ENCODE measurements around the gene CITED1.

The CITED1 gene

GRCh38 chrX:72308566-72309296 lies 3.0 kb upstream of the CITED1 start:
- peak in 1 of 2 donors; percentile 30 for DNase-seq

- no peak for DNase-seq
These were observed 2.5 kb upstream of the CITED1 start for GRCh38 chrX:72308209-72308565.

- no peak for DNase-seq
These were observed 1.9 kb upstream of the CITED1 start for GRCh38 chrX:72307646-72308051.

- DNase-seq = peak; percentile 25 to 40
These were observed 1.3 kb upstream of the CITED1 start for GRCh38 chrX:72306851-72307645.

GRCh38 chrX:72306085-72306801 lies 529 bp upstream of the CITED1 start:
- no peak for DNase-seq

- no peak for DNase-seq
These were observed 837 bp downstream of the CITED1 start for GRCh38 chrX:72304877-72305276.

- no peak for DNase-seq
These were observed 3.9 kb downstream of the CITED1 start for GRCh38 chrX:72301781-72302180.

- DNase-seq = no peak
These were observed 5.7 kb downstream of the CITED1 start for GRCh38 chrX:72299891-72300630.

- no peak for DNase-seq
These were observed 7.6 kb downstream of the CITED1 start for GRCh38 chrX:72297953-72298730.

- no peak for DNase-seq
These were observed 8.7 kb downstream of the CITED1 start for GRCh38 chrX:72296991-72297390.

- DNase-seq = no peak
These were observed 10.0 kb downstream of the CITED1 start for GRCh38 chrX:72295745-72296144.

- DNase-seq = no peak
These were observed 11.2 kb downstream of the CITED1 start for GRCh38 chrX:72294497-72294896.

GRCh38 chrX:72282302-72282701 lies 23.4 kb downstream of the CITED1 start:
- no peak for DNase-seq

GRCh38 chrX:72280321-72280845 lies 25.3 kb downstream of the CITED1 start:
- DNase-seq = no peak

- DNase-seq = peak in 1 of 2 donors; percentile 11
These were observed 29.2 kb downstream of the CITED1 start for GRCh38 chrX:72276478-72276953.

- peak in 1 of 2 donors; percentile 11 for DNase-seq
These were observed 31.2 kb downstream of the CITED1 start for GRCh38 chrX:72274526-72274925.

- no peak for DNase-seq
These were observed 32.0 kb downstream of the CITED1 start for GRCh38 chrX:72273718-72274117.

GRCh38 chrX:72272868-72273267 lies 32.8 kb downstream of the CITED1 start:
- no peak for DNase-seq

GRCh38 chrX:72271812-72272211 lies 33.9 kb downstream of the CITED1 start:
- DNase-seq = no peak

GRCh38 chrX:72271091-72271788 lies 34.5 kb downstream of the CITED1 start:
- no peak for DNase-seq

GRCh38 chrX:72270316-72270866 lies 35.3 kb downstream of the CITED1 start:
- no peak for DNase-seq

Data from CD4-positive, alpha-beta T cell treated with Interleukin-1 beta for 1 hour (primary cell).